ENCODE data around the gene CCDC112.

DNA sequence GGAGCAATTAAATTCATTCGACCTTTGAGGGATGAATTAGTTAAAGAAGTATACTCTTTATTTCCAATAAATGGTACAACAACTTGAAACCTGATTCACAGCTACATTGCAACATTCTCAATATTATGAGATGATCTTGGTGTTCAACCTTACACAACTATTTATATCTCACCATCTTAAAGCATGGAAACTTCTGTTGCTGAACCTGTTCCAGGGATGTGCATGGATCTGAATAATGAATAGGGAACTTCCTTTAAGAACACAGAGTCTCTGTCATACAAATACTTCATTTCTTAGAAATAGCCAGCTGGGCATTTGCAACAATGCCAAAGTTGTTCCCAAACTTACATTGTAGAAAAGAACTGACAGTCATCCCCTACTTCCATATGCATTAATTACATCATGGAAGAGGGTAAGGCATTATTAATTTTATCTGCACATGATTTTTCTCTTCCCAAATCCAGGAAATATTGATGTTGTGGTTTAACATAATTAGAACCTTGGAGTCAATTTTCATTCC is 39.8 kb upstream of the CCDC112 start:
- TF ChIP-seq POLR2AphosphoS5 (IDR thresholded peaks at IDR 0.05; ENCODE audit: borderline replicate concordance, low read depth, low read length) (no peak), EZH2 (IDR thresholded peaks at IDR 0.05) (no peak)
